Raji (cell line): Measurements from ENCODE around the gene PDCL3.

Experiments used
- POLR2A ChIP-seq: IDR thresholded peaks from 2 replicates; pipeline ENCODE4 v1.6.1; 2011; ENCODE audit warnings: low read depth, low read length, control low read depth; ENCODE audit not compliant: insufficient read depth

Gene PDCL3

DNA sequence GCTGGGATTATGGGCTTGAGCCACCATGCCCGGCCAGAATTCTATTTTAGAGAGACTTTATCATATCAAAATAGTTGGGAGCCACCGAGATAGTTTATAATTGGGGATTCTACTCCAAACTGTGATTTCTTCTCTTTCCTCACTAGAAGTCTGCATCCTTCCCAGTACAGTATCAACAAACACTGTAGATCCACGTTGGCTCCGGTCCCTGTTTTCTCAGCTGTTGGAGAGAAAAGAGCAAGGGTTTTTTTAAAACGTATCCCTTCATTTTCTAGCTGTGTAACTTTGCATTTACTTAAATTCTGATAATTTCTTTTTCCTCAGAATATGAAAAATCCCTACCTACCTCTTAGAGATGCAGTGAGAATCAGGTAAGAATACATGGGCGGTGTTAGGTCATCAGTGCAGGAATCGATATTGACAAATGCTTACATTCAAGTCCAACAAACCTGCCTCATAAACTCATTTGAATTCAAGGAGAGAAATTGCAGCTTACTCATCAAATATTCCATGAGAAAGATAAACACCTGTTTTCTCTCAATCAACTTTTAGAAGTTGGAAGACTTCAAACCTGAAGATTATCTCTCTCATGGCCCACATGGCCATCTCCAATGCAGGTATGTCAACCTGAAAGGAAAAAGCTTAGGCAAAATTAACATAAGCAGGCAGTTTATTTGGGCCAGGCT lies 17.7 kb upstream of the PDCL3 start:
- TF ChIP-seq POLR2A, result no peak

DNA sequence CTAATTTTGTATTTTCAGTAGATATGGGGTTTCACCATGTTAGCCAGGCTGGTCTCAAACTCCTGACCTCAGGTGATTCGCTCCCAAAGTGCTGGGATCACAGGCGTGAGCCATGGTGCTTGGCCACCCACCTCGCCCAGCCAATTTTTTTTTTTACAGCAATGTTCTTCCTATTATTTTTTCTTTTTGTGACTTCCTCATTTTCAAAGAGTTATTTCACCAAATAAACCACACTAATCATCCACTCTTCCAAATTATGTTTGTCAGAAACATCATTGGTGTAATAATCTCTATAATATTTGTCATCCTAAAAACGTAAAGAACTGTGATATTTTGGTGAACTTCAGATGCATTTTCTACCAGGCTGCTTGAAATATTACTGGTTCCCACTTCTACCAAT lies 16.3 kb upstream of the PDCL3 start:
- no peak for TF ChIP-seq POLR2A

DNA sequence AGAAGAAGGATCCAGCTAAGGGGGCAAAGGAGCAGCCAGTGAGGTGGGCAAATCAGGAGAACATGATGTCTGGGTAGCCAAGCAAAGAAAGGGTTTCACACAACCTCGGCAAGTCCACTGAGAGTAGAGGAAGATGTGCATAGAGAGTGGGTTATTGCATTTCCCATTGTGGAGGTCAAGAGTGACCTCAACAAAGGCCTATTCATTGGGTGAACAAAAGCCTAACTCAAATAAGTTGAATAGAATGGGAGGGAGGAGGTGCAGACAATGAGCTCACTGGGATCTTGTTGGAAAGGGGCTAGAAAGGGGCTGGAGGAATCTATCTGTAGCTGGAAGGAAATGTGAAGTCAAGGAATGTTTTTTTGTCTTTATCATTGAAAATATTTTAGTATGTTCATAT lies 14.0 kb upstream of the PDCL3 start:
- TF ChIP-seq POLR2A, result no peak

DNA sequence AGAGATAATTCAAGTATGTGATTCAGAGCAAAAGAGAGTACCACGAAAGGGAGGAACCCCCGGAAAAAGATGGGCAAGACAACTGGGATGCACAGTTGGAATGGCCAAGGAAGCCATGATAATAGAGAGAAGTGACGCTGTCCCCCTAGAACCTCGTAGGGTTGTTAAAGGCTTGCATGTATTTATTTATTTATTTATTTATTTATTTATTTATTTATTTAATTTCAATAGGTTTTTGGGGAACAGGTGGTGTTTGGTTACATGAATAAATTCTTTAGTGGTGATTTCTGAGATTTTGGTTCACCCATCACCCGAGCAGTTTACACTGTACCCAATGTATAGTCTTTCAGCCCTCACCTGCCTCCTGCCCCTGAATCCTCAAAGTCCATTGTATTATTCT lies 11.5 kb upstream of the PDCL3 start:
- TF ChIP-seq POLR2A, result no peak

DNA sequence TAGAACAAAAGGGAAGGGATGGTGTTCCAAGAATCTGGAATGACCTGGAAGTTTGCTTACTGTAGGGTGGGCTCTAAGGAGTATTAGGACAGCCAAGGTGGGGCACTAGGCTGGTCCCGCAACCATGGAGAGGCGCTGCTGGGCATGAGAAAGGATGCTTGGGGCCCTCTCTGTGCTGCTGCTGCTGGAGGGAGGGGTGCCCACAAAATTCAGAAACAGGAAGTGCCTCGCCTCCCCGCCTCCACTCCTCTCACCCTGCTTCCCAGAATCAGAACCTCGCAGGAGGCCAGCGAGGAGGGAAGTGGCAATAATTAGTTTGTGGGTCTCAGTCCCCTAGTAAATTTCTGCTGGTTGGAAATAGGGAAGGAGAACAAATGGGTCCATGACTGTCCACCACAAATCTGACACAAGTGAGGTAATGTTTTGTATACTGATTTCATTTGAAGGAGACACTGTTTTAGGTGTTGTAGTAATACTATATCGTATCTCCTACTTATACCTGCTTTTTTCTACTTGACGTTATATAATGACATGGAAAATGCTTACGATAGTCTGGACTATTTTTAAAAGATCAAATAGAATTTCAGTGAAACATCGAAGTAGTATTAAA lies 7.9 kb upstream of the PDCL3 start:
- TF ChIP-seq POLR2A, result no peak

DNA sequence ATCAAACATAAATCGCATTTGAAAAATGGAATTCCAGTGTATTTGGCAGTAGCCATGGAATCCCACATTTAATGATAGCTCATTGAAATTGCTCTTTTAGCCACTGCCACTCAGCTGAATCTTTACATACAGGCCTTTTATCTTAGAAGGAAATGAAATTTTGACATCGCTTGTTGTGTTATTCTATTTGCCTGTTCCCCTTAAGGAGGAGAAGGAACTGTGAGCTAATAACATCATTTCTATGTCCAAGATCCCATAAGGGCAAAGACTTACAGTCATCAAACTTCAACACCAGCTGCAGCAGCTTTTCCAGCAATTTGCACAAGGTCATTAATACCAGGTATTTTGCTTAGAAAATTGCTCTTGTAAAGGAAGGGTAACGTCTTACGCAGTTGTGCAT lies 6.0 kb upstream of the PDCL3 start:
- TF ChIP-seq POLR2A, result no peak

DNA sequence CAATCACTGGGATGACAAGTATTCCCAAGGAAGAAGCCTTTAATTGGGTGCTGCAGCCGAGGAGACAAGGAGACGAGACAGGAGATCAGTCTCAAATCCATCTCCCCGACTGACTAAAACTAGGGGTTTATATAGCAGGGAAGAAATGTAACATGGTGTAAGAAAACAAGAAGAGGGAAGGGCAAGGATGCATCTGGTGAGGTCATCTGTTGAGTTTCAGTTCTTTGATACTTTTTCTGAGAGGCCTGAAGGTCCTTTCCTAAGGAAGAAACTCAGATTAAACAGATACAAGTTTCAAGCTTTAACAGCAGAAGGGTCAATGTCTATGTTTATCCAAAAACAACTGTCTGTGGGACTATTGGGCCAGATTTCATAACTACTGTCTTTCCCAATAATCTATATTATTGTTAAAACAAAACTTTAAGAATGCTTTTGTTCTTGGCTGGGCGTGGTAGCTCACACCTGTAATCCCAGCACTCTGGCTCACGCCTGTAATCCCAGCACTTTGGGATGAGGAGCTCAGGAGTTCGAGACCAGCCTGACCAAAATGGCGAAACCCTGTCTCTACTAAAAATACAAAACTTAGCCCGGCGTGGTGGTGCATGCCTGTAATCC lies 2.5 kb upstream of the PDCL3 start:
- no peak for TF ChIP-seq POLR2A

DNA sequence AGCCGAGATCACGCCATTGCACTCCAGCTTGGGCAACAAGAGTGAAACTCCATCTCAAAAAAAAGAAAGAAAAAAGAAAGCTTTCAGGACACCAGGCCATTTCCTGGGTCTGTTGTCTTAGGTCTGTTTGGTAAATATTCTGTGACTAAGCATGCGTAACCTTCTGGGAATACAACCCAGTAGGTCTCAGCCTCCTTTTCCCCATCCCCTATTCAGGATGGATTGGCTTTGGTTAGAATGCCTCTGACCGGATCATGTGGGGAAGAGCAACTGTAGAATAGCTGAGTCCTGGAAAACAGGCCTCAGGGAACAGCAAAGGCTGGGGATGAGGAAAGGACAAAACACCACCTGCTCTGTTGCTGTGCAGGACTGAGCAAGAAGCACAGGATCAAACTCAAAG lies 1.6 kb upstream of the PDCL3 start:
- no peak for TF ChIP-seq POLR2A

DNA sequence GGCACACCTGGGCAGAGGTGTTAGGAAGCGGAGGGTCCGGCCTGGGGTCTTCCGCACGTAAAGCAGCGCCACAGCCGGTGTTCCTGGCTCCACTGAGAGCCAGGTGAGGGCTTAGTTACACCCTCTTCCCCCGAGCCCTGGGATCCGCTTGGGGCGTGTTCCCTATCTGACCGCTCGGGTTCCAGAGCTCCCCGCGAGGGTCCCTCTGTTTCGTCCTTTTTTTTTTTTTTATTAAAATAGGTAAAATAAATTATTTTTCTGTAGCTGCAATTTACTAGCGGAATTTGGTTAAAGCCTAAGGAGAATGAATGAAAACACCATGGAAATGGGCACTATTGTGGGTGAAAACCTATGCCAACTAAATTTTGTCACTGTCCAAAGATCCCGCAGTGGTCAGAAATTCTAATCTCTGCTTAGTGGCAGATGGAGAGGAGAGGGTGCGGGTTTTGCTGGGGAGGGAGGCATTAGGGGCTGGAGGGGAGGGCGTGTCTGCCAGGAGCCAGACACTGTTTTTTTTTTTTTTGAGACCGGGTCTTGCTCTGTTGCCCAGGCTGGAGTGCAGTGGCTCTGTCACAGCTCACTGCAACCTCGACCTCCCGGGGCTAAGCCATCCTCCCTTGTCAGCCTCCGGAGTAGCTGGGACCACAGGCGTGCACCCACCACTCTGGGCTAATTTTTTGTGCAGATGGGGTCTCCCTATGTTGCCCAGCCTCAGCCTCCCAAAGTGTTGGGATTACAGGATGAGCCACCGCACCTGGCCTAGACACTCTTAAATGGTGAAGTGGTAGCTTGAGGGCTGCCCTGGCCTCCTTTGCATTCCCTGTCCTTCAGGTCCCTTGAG lies 834 bp downstream of the PDCL3 start:
- TF ChIP-seq POLR2A, result no peak

DNA sequence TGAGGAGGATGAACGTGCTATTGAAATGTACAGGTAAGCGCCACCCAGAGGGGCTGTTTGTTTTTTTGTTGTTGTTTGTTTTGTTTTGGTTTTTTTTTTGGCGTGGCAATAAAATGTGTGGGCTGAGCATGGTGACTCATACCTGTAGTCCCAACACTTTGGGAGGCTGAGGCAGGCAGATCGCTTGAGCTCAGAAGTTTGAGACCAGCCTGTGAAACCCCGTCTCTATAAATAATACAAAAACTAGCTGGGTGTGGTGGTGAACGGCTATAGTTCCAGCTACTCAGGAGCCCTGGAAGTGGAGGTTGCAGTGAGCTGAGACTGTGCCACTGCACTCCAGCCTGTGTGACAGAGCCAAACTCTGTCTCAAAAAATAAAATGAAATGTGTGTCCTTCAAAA lies 6.2 kb downstream of the PDCL3 start:
- TF ChIP-seq POLR2A, result no peak

DNA sequence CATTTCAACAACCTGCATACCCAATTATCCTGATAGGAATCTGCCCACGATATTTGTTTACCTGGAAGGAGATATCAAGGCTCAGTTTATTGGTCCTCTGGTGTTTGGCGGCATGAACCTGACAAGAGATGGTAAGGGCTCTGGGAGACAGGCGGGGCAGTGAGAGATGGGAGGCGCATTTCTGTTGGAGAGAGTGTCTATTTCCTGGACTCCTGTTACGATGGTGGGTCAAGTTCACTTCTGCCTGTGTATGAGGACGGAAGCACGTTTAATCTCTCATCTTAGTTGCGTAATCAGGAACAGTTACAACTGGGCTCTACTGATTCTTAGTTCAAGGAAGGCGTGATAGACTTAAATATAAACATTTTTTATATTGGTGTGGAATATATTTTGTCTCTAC lies 8.9 kb downstream of the PDCL3 start:
- TF ChIP-seq POLR2A, result no peak

DNA sequence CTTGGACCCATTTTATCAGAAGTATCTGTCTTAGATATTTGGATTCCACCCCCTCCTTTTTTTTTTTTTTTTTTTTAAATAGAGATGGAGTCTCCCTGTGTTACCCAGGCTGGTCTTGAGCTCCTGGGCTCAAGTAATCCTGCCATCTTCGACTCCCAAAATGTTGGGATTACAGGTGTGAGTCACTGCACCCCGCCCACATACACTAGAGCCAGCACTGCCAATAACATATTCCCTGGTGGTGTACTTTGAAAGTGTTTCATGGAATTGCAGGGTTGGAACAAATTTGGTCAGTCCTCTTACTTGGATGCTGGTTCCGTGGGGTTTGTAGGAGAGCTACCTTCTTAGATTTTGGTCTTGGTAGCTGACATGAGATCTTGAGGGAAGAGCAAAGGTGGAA lies 15.0 kb downstream of the PDCL3 start:
- no peak for TF ChIP-seq POLR2A

DNA sequence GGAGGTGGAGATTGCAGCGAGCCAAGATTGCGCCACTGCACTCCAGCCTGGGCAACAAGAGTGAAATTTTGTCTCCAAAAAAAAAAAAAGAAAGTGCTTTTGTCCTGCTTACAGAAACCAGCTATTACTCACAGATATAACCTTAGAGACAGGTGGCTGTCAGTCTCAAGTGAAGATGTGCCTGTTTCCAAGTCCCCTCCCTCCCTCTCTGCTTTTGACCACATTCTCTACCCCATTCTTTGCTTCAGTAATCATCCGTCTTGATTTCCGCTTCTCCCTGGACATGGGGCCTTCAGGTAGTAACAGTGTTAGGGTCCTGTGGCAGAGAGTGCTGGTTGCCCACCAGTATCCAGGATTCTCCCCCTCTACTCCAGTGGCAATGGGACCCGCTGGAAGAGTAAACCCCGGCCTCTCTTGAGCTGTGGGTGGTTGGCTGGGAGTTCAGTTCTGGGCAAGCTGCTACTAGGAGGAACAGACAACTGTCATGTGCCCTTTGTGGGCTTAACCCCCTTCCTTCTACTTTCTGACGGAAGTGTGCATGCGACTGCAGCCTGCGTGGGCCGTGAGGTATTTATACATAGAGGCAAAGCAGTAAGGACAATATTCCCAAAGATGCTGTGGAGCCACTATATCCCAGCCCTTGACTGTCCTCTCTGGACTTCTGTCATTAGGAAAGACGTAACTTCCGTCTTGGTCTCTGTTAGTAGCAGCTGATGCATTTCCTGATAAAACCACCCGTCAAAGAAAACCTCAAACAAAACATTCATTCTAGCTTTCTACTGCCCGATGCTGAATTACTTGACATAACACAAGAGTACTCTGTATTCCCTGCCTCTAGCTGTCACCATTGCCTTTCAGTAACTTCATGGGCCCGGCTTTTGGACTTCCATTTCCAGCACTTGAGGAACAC lies 17.8 kb downstream of the PDCL3 start:
- no peak for TF ChIP-seq POLR2A

DNA sequence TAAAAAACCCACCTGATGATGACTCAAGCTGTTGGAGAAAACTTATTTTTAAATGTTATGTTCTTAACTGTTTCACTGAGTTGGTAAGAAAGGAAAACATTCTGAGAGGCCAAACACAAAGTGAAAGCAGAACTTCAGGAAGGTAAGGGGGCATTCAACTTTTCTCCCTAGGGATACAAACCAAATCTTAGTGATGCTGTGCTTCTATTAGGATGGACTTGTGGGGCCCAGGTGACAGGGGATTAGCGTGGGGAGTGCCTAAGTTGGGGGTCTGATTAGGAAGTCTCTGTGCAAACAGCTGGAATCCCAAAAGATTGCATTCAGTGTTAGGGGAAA lies 18.5 kb downstream of the PDCL3 start:
- no peak for TF ChIP-seq POLR2A

DNA sequence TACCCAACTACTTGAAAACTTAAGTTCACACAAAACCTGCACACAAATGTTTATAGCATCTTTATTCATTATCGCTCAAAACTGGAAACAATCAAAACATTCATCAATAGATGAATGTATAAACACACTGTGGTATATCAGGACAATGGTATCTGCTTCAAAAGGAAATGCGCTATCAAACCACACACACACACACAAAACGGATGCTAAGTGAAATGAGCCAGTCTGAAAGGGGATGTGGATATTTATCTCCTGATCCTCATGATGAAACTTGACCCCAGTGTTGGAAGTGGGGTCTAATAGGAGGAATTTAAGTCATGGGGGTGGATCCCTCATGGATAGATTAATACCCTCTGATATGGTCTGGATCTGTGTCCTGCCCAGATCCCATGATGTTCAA lies 22.0 kb downstream of the PDCL3 start:
- TF ChIP-seq POLR2A, result no peak
